A673 (cell line): Measurements from ENCODE around the gene SLC39A13. TPM values are rescaled to one million over a fixed set of nuclear protein-coding genes. Genes with fewer than 3 reads are reported as not detected.

Experiments
- Bru-seq: library from RNA; stranded (reverse); fragments of 400-500 nt; gene quantifications from one replicate; lab custom pipeline; 2021; lab: Mats Ljungman, UMichigan
- BruChase-seq, 2 experiments: library from RNA; stranded (reverse); fragments of 400-500 nt; gene quantifications; one replicate each; lab custom pipeline; 2021; lab: Mats Ljungman, UMichigan
- BruUV-seq: library from RNA; stranded (reverse); fragments of 400-500 nt; replicated peaks from 2 replicates; lab custom pipeline; 2021; lab: Mats Ljungman, UMichigan
- CTCF ChIA-PET: fragments of 300-600 bp; sonication (Branson Sonifier 250); formaldehyde crosslinking; loops from one replicate; lab custom pipeline; 2022; ENCODE audit warnings: antibody characterized with exemption; lab: Charles Lee
- POLR2A ChIA-PET: fragments of 300-600 bp; sonication (Branson Sonifier 250); formaldehyde crosslinking; loops from one replicate; lab custom pipeline; 2022; ENCODE audit warnings: antibody characterized with exemption; ENCODE audit not compliant: low non-redundant PET; lab: Charles Lee
- DNase-seq: peaks from one replicate; pipeline ENCODE4 v3.0.0-alpha.2; 2015; ENCODE audit warnings: low spot score
- H3K27ac ChIP-seq: fragments of 200-600 bp; sonication (generic); 2 replicates; pipeline ENCODE4 v1.5.1; 2016; ENCODE audit warnings: mixed run types, low read depth, mild to moderate bottlenecking, mixed read lengths, antibody characterized with exemption, low read length; ENCODE audit not compliant: poor library complexity, severe bottlenecking
- H3K27me3 ChIP-seq: fragments of 200-600 bp; sonication (generic); replicated peaks from 2 replicates; pipeline ENCODE4 v1.6.1; 2017; ENCODE audit warnings: mixed run types, low read depth, mild to moderate bottlenecking, mixed read lengths, antibody characterized with exemption, low read length; ENCODE audit not compliant: insufficient read depth, poor library complexity
- H3K36me3 ChIP-seq: fragments of 200-600 bp; sonication (generic); 2 replicates; pipeline ENCODE4 v1.6.1; 2016; ENCODE audit warnings: mixed run types, mild to moderate bottlenecking, mixed read lengths, antibody characterized with exemption, low read length; ENCODE audit not compliant: insufficient read depth, poor library complexity, severe bottlenecking
- H3K4me1 ChIP-seq: fragments of 200-600 bp; sonication (generic); 2 replicates; pipeline ENCODE4 v1.6.1; 2017; ENCODE audit warnings: mixed run types, mild to moderate bottlenecking, mixed read lengths, antibody characterized with exemption, low read length; ENCODE audit not compliant: insufficient read depth, poor library complexity, severe bottlenecking
- H3K4me3 ChIP-seq: fragments of 200-600 bp; sonication (generic); 2 replicates; pipeline ENCODE4 v1.5.1; 2016; ENCODE audit warnings: low read depth, mixed run types, mild to moderate bottlenecking, mixed read lengths, low read length; ENCODE audit not compliant: poor library complexity, severe bottlenecking
- H3K9me3 ChIP-seq: fragments of 200-600 bp; sonication (generic); 2 replicates; pipeline ENCODE4 v1.6.1; 2016; ENCODE audit warnings: mixed run types, low read depth, mild to moderate bottlenecking, mixed read lengths, antibody characterized with exemption, low read length; ENCODE audit not compliant: poor library complexity, severe bottlenecking
- CTCF ChIP-seq: fragments of 300-800, 200-600 bp; sonication (generic); conservative IDR thresholded peaks from 2 replicates; pipeline ENCODE4 v1.5.1; 2017; ENCODE audit warnings: low read depth, mild to moderate bottlenecking, antibody characterized with exemption, low read length, moderate library complexity, mixed read lengths
- EZH2 ChIP-seq: fragments of 200-600 bp; sonication (generic); IDR thresholded peaks from 2 replicates; pipeline ENCODE4 v1.6.1; 2017; ENCODE audit warnings: borderline replicate concordance, low read depth, mild to moderate bottlenecking, mixed read lengths, antibody characterized with exemption, low read length; ENCODE audit not compliant: poor library complexity, severe bottlenecking
- intact Hi-C: fragments of 100-400 bp; cut with micrococcal nuclease; formaldehyde crosslinking; loops from one replicate; pipeline ENCODE4 v1.10.0; 2022; ENCODE audit not compliant: unreplicated experiment
- long read RNA-seq: library from polyadenylated mRNA; stranded (forward); transcript quantifications from one replicate; pipeline ENCODE4 v2.0.0, GENCODE V29; 2022
- total RNA-seq: library from RNA; stranded (reverse); gene quantifications from 2 replicates; pipeline ENCODE4 v1.2.3, GENCODE V29; 2021

The SLC39A13 gene
- total RNA-seq (53.3 and 64.2 TPM in 2 replicates), Bru-seq, nascent RNA (percentile 62 among the genes with signal in this experiment), BruChase-seq, experiment 1, labeled RNA remaining after a 2-hour chase (percentile 69 among the genes with signal in this experiment), BruChase-seq, experiment 2, labeled RNA remaining after a 6-hour chase (percentile 77 among the genes with signal in this experiment)
- long read RNA-seq, partial matches to known transcripts = 25 of 158 reads
- long read RNA-seq, other reads (novel, unspliced or antisense) = 128 of 158 reads

DNA sequence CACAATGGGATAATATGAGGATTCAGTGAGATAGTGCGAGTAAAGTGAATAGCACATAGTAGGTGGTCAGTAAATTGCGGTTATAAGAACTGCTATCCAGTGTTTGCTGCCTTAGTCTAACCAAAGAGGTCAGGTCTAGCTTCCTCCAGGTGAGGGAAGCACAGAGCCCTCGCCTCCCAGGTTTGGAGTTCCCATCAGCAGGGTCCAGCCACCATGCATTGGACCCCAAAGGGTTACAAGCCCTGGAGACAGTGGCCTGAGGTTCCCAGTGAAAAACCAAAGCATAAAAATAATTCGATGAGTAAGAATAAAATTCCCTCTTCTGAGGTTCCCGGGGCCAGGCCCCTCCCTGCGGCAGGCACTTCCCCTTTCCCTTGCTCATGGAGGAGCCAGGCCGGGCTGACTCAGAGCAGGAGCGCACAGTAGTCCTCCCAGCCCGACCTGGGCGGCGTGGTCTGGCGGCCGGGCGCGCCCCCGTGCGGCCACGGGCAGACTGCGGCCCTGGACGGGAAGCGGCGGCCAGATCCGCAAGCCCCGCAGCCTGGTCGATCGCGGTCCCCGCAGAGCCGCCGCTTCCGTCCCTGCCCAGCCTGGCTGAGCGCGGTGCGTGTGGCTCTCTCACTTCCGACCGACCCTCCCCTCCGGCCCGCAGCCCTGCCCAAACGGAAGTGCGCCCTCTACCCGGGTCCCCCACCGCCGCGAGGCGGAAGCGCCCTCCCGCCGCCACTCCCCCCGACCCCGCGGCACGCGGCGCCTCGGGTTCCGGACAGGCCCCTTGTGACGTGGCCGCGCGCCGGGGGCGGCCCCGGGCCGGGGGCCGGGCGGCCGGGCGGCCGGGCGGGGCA lies at the start of gene SLC39A13:
TSS of gene SLC39A13 (plus strand) at position 845 of the 845 bp plus-strand sequence. CDS start 1,505 bp downstream, outside the sequence.
- peak within 1 kb of the TSS; percentile 83 for H3K27ac ChIP-seq
- H3K4me1 ChIP-seq = peaks cover 21% of the 10 kb centered on the region
- intact Hi-C loops = loop anchor here (1.0 to 10.0 kb wide), 3 partner anchors 34 to 447 kb away; partner anchors contain the start of gene ARFGAP2
- ChIA-PET CTCF (interaction anchor here (0.5 to 0.9 kb wide), 2 partner anchors 101 to 145 kb away, joined by 4 read pairs; no protein-coding TSS in a partner anchor), POLR2A (interaction anchor here (0.5 to 0.9 kb wide), 2 partner anchors 15 to 145 kb away, joined by 3 read pairs; no protein-coding TSS in a partner anchor)
- H3K4me3 ChIP-seq = peak within 1 kb of the TSS; percentile 70
- H3K9me3 ChIP-seq = no peaks in the 10 kb centered on the region
- peaks cover 17% of the 10 kb centered on the region for H3K36me3 ChIP-seq
- TF ChIP-seq CTCF (peak; percentile 75), EZH2 (no peak)
- TSS peak; percentile 91 for BruUV-seq
- H3K27me3 ChIP-seq = no peaks in the 10 kb centered on the region
- DNase-seq = peak; percentile 99

DNA sequence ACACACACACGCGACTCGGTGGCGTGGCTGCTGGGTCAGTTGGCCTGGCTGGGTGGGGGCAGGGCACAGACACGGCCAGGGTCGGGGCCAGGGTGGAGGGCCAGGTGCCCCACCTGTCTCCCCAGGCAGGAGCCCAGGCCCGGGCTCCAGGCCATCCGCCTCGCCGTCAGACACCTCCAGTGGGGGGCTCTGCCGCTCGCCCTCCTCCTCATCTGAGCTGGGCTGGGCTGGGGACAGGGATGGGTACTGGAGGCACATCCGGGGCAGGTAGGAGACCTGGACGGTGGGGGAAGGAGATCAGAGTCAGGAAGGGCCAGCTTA lies 49.7 kb upstream of the SLC39A13 start:
- no TSS peak for BruUV-seq
- ChIA-PET CTCF (no interaction called here), POLR2A (no interaction called here)
- TF ChIP-seq CTCF = no peak
- TF ChIP-seq EZH2 = no peak
- Histone ChIP-seq H3K4me1 (peaks cover 5% of the 10 kb centered on the region), H3K9me3 (no peaks in the 10 kb centered on the region), H3K4me3 (no peak overlapping the region), H3K36me3 (no peaks in the 10 kb centered on the region), H3K27ac (no peak overlapping the region), H3K27me3 (no peaks in the 10 kb centered on the region)
- DNase-seq = no peak
- intact Hi-C loops = loop anchor here (10.0 kb wide), 1 partner anchor 974 kb away; the partner anchor contains the start of gene MDK

- BruUV-seq = no TSS peak
- H3K36me3 ChIP-seq = no peaks in the 10 kb centered on the region
- H3K27ac ChIP-seq = no peak overlapping the region
- no peak for TF ChIP-seq EZH2
- intact Hi-C loops = loop anchor here (10.0 kb wide), 1 partner anchor 974 kb away; the partner anchor contains the start of gene MDK
- DNase-seq = no peak
- no peaks in the 10 kb centered on the region for H3K27me3 ChIP-seq
- H3K4me3 ChIP-seq = no peak overlapping the region
- H3K9me3 ChIP-seq = no peaks in the 10 kb centered on the region
- H3K4me1 ChIP-seq = peaks cover 5% of the 10 kb centered on the region
- POLR2A ChIA-PET = no interaction called here
- CTCF ChIA-PET = no interaction called here
Observed at GRCh38 chr11:47359162-47359561, 49.2 kb upstream of the SLC39A13 start.
